Mesenchymal stem cell (in vitro differentiated cells and primary cell): Measurements from ENCODE around the gene FGF14.

Experiments used
- DNase-seq: peaks from one replicate; pipeline ENCODE4 v3.0.0-alpha.2; 2013
- H2AFZ ChIP-seq: one replicate; pipeline ENCODE4 v1.6.1; 2013; ENCODE audit warnings: low read depth, mild to moderate bottlenecking, control low read depth, inconsistent platforms, low read length, moderate library complexity
- H2AK5ac ChIP-seq: 2 replicates; pipeline ENCODE4 v1.6.1; 2013; ENCODE audit warnings: low read length, moderate library complexity, mild to moderate bottlenecking, inconsistent platforms; ENCODE audit not compliant: severe bottlenecking
- H2BK120ac ChIP-seq: one replicate; pipeline ENCODE4 v1.6.1; 2013; ENCODE audit warnings: low read depth, mild to moderate bottlenecking, inconsistent platforms, low read length, moderate library complexity
- H2BK12ac ChIP-seq, 2 experiments: one replicate each; pipeline ENCODE4 v1.6.1; 2013; ENCODE audit warnings: inconsistent platforms in 2 of 2, low read length in 2 of 2, mild to moderate bottlenecking in 2 of 2, moderate library complexity in 2 of 2, control low read depth in 1 of 2
- H2BK15ac ChIP-seq: one replicate; pipeline ENCODE4 v1.6.1; 2013; ENCODE audit warnings: mild to moderate bottlenecking, low read depth, inconsistent platforms; ENCODE audit not compliant: poor library complexity, severe bottlenecking
- H2BK5ac ChIP-seq: 2 replicates; pipeline ENCODE4 v1.6.1; 2013; ENCODE audit warnings: low read depth, mild to moderate bottlenecking, low read length, control low read depth, inconsistent platforms; ENCODE audit not compliant: poor library complexity, severe bottlenecking
- H3K14ac ChIP-seq, 2 experiments: one replicate each; pipeline ENCODE4 v1.6.1; 2013; ENCODE audit warnings: inconsistent platforms in 2 of 2, low read length in 2 of 2, control low read depth in 1 of 2, mild to moderate bottlenecking in 1 of 2, moderate library complexity in 1 of 2
- H3K18ac ChIP-seq, 2 experiments: one replicate each; pipeline ENCODE4 v1.6.1; 2013; ENCODE audit warnings: inconsistent platforms in 2 of 2, low read length in 2 of 2, control low read depth in 1 of 2, low read depth in 1 of 2, mild to moderate bottlenecking in 1 of 2
- H3K23ac ChIP-seq, 2 experiments: one replicate each; pipeline ENCODE4 v1.6.1; 2013; ENCODE audit warnings: inconsistent platforms in 2 of 2, low read length in 2 of 2, mild to moderate bottlenecking in 2 of 2, moderate library complexity in 2 of 2, control low read depth in 1 of 2
- H3K27ac ChIP-seq: 2 replicates; pipeline ENCODE4 v1.5.1; 2013; ENCODE audit warnings: mild to moderate bottlenecking, moderate library complexity, low read length, control low read depth, inconsistent platforms; ENCODE audit not compliant: poor library complexity, severe bottlenecking
- H3K27me3 ChIP-seq, 2 experiments: 2 replicates each; pipeline versions ENCODE4 v1.6.1 to v1.7.0; 2013; ENCODE audit warnings: low read length in 2 of 2, mild to moderate bottlenecking in 2 of 2, moderate library complexity in 2 of 2, control low read depth in 1 of 2, inconsistent platforms in 1 of 2; ENCODE audit not compliant: control insufficient read depth in 1 of 2, insufficient read depth in 1 of 2
- H3K36me3 ChIP-seq, 2 experiments: 2 replicates each; pipeline versions ENCODE4 v1.6.1 to v1.7.0; 2013; ENCODE audit warnings: low read length in 2 of 2, control low read depth in 1 of 2, inconsistent platforms in 1 of 2, low read depth in 1 of 2, mild to moderate bottlenecking in 1 of 2; ENCODE audit not compliant: insufficient read depth in 2 of 2, control insufficient read depth in 1 of 2
- H3K4ac ChIP-seq, 2 experiments: one replicate each; pipeline ENCODE4 v1.6.1; 2013; ENCODE audit warnings: inconsistent platforms in 2 of 2, low read length in 2 of 2, mild to moderate bottlenecking in 2 of 2, moderate library complexity in 2 of 2, control low read depth in 1 of 2, low read depth in 1 of 2
- H3K4me1 ChIP-seq: 2 replicates; pipeline ENCODE4 v1.6.1; 2013; ENCODE audit warnings: low read depth, low read length, control low read depth; ENCODE audit not compliant: control insufficient read depth, insufficient read depth
- H3K4me2 ChIP-seq: 2 replicates; pipeline ENCODE4 v1.6.1; 2013; ENCODE audit warnings: low read length, mild to moderate bottlenecking, inconsistent platforms; ENCODE audit not compliant: poor library complexity, severe bottlenecking
- H3K4me3 ChIP-seq, 2 experiments: 2 replicates each; pipeline versions ENCODE4 v1.5.1 to v1.7.0; 2013; ENCODE audit warnings: low read length in 2 of 2, mild to moderate bottlenecking in 2 of 2, control low read depth in 1 of 2, low read depth in 1 of 2; ENCODE audit not compliant: insufficient read depth in 1 of 2
- H3K79me1 ChIP-seq: replicated peaks from 2 replicates; pipeline ENCODE4 v1.6.1; 2013; ENCODE audit warnings: mild to moderate bottlenecking, control low read depth, low read length, inconsistent platforms; ENCODE audit not compliant: poor library complexity, severe bottlenecking
- H3K9ac ChIP-seq: 2 replicates; pipeline ENCODE4 v1.7.0; 2013; ENCODE audit warnings: mild to moderate bottlenecking, low read length, moderate library complexity
- H3K9me3 ChIP-seq: 2 replicates; pipeline ENCODE4 v1.7.0; 2013; ENCODE audit warnings: mild to moderate bottlenecking, low read length; ENCODE audit not compliant: control insufficient read depth
- H4K8ac ChIP-seq: one replicate; pipeline ENCODE4 v1.6.1; 2013; ENCODE audit warnings: inconsistent platforms, mild to moderate bottlenecking, low read length, moderate library complexity
- H4K91ac ChIP-seq: one replicate; pipeline ENCODE4 v1.6.1; 2013; ENCODE audit warnings: mild to moderate bottlenecking, low read length, inconsistent platforms
- WGBS: methylation state at CpG from one replicate; pipeline ENCODE4 v1.1.7; 2013; ENCODE audit warnings: mixed read lengths; 5-methylcytosine and 5-hydroxymethylcytosine counted together

Gene FGF14

DNA sequence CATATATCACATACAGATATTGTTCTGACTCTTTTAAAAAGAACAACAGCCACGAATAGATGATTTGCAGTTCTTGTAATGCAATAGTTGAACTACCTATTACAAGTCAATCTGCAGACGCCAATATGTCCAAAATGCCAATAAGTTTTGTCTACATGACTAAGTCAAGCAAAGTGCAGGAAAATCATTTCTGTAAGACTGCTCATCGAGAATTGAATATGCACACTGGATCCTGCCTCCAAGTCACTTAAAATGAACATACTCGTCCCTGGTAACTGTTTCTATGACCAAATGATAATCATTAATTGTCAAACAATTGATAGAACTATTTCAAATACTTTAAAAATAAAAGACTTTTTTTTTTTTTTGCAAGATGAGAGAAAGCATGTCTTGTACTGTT is 573.7 kb downstream of the FGF14 start:
- Histone ChIP-seq H2BK12ac (no peak overlapping the region), H3K27me3 (no peaks in the 10 kb centered on the region)
- 84% methylated on average over 2 of the region's 4 CpGs for WGBS

DNA sequence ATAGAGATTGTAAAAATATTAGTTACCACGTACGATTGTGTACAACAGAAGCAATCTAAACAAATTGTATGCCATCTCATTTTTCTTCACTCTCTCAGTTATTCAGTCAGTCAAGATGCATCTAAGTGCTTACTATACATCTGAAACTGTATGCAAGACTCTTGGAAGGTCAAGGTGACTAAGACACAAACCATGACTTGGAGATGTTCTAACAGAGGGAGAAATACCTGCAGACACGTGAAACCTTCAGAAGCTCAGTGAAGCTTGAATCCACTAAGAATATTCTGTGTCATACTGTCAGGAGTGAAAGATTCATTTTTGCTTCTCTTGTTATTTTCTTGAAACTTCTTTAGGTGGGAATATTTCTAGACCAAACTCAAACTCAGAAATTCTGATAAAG is 584.0 kb downstream of the FGF14 start:
- H4K91ac ChIP-seq: no peak overlapping the region
- no peak overlapping the region for H3K4me2 ChIP-seq
- no peak overlapping the region for H3K14ac ChIP-seq
- no peak overlapping the region for H2BK120ac ChIP-seq
- no peak overlapping the region for H2AFZ ChIP-seq
- no peaks in the 10 kb centered on the region for H3K4me1 ChIP-seq
- H3K18ac ChIP-seq: no peak overlapping the region
- no peak overlapping the region for H2BK15ac ChIP-seq
- DNase-seq: no peak
- no peak overlapping the region for H3K4ac ChIP-seq
- no peaks in the 10 kb centered on the region for H3K36me3 ChIP-seq
- H4K8ac ChIP-seq: no peak overlapping the region
- WGBS: 75% methylated on average over 3 of the region's 3 CpGs
- no peak overlapping the region for H3K9ac ChIP-seq
- H3K27ac ChIP-seq: no peak overlapping the region
- no peaks in the 10 kb centered on the region for H3K9me3 ChIP-seq
- no peaks in the 10 kb centered on the region for H3K27me3 ChIP-seq
- H3K23ac ChIP-seq: no peak overlapping the region
- no peak overlapping the region for H2BK5ac ChIP-seq
- no peak overlapping the region for H3K4me3 ChIP-seq
- H3K79me1 ChIP-seq: no peaks in the 10 kb centered on the region
- H2BK12ac ChIP-seq: no peak overlapping the region
- H2AK5ac ChIP-seq: no peak overlapping the region

More for the DNA sequence above, 573.7 kb downstream of the FGF14 start:
- Histone ChIP-seq H3K14ac (no peak overlapping the region), H3K9ac (no peak overlapping the region), H3K9me3 (peaks cover 11% of the 10 kb centered on the region), H3K79me1 (no peaks in the 10 kb centered on the region), H3K18ac (no peak overlapping the region), H2AK5ac (no peak overlapping the region), H2AFZ (no peak overlapping the region), H3K27ac (no peak overlapping the region), H3K4me2 (no peak overlapping the region), H3K4ac (no peak overlapping the region), H2BK5ac (no peak overlapping the region), H2BK15ac (no peak overlapping the region), H4K8ac (no peak overlapping the region), H3K36me3 (no peaks in the 10 kb centered on the region), H3K4me3 (no peak overlapping the region), H3K4me1 (no peaks in the 10 kb centered on the region), H3K23ac (no peak overlapping the region), H4K91ac (no peak overlapping the region), H2BK120ac (no peak overlapping the region)
- DNase-seq: no peak

DNA sequence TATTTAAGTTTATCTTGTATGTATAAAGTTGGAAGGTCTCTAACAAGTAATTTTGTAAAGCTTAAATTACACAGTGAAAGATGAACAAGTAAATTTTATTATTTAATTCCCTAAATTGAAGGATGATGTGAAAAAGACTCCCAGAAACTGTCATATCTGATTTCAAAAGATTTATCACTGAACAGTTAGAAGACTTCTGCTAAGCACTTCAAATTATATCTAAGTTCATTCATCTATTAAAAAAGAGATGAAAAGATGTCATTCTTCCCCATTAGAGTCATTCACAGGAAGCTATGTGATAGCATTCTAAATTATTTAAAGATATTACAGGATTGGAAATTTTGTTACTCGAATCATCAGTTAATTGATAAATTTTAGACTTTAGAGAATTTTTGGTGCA is 590.0 kb downstream of the FGF14 start:
- no peak overlapping the region for H3K23ac ChIP-seq
- no peak overlapping the region for H4K8ac ChIP-seq
- H4K91ac ChIP-seq: no peak overlapping the region
- no CpG with 5 or more reads among the region's 1 CpG for WGBS
- H3K14ac ChIP-seq: no peak overlapping the region
- no peaks in the 10 kb centered on the region for H3K4me1 ChIP-seq
- H2BK5ac ChIP-seq: no peak overlapping the region
- no peak overlapping the region for H3K18ac ChIP-seq
- H3K9ac ChIP-seq: no peak overlapping the region
- no peak for DNase-seq
- H3K4me3 ChIP-seq: no peak overlapping the region
- H3K27ac ChIP-seq: no peak overlapping the region
- no peak overlapping the region for H2AK5ac ChIP-seq
- H3K79me1 ChIP-seq: no peaks in the 10 kb centered on the region
- H3K9me3 ChIP-seq: no peaks in the 10 kb centered on the region
- no peak overlapping the region for H2BK12ac ChIP-seq
- no peak overlapping the region for H3K4ac ChIP-seq
- no peaks in the 10 kb centered on the region for H3K36me3 ChIP-seq
- H2BK120ac ChIP-seq: no peak overlapping the region
- no peak overlapping the region for H2AFZ ChIP-seq
- H3K27me3 ChIP-seq: no peaks in the 10 kb centered on the region
- no peak overlapping the region for H3K4me2 ChIP-seq
- H2BK15ac ChIP-seq: no peak overlapping the region

DNA sequence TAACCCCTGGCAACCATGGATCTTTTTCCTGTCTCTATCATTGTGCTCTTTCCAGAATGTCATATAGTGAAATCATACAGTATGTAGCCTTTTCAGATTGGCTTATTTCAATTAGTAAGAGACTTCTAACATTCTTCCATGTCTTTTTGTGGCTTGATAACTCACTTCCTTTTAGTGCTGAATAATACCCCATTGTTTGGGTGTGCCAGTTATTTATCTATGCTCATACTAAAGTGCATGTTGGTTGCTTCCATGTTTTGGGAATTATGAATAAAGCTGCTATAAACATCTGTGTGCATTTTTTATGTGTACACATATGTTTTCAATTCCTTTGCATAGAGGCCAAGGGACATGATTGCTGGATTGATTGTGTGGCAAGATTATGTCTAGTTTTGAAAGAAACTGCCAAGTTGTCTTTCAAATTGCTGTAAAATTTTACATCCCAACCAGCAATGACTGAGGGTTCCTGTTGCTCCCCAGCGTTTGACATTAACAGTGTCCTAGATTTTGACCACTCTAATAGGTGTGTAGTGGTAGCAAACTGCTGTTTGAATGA is 590.5 kb downstream of the FGF14 start:
- no peaks in the 10 kb centered on the region for H3K4me1 ChIP-seq
- no peak overlapping the region for H3K23ac ChIP-seq
- no peak for DNase-seq
- no peak overlapping the region for H2AFZ ChIP-seq
- no peak overlapping the region for H3K4me2 ChIP-seq
- no peak overlapping the region for H3K27ac ChIP-seq
- H2BK120ac ChIP-seq: no peak overlapping the region
- WGBS: 50% methylated on average over 1 of the region's 1 CpG
- H2AK5ac ChIP-seq: no peak overlapping the region
- H3K9ac ChIP-seq: no peak overlapping the region
- no peak overlapping the region for H2BK5ac ChIP-seq
- H4K8ac ChIP-seq: no peak overlapping the region
- H3K18ac ChIP-seq: no peak overlapping the region
- no peak overlapping the region for H2BK12ac ChIP-seq
- no peak overlapping the region for H4K91ac ChIP-seq
- H2BK15ac ChIP-seq: no peak overlapping the region
- H3K27me3 ChIP-seq: no peaks in the 10 kb centered on the region
- H3K4ac ChIP-seq: no peak overlapping the region
- no peak overlapping the region for H3K4me3 ChIP-seq
- no peak overlapping the region for H3K14ac ChIP-seq
- no peaks in the 10 kb centered on the region for H3K36me3 ChIP-seq
- H3K79me1 ChIP-seq: no peaks in the 10 kb centered on the region
- H3K9me3 ChIP-seq: no peaks in the 10 kb centered on the region
